ENCODE results near the gene ADPRHL1.
A peak's percentile ranks its signal among the peaks of the same experiment; 100 is the strongest.

Gene ADPRHL1

DNA sequence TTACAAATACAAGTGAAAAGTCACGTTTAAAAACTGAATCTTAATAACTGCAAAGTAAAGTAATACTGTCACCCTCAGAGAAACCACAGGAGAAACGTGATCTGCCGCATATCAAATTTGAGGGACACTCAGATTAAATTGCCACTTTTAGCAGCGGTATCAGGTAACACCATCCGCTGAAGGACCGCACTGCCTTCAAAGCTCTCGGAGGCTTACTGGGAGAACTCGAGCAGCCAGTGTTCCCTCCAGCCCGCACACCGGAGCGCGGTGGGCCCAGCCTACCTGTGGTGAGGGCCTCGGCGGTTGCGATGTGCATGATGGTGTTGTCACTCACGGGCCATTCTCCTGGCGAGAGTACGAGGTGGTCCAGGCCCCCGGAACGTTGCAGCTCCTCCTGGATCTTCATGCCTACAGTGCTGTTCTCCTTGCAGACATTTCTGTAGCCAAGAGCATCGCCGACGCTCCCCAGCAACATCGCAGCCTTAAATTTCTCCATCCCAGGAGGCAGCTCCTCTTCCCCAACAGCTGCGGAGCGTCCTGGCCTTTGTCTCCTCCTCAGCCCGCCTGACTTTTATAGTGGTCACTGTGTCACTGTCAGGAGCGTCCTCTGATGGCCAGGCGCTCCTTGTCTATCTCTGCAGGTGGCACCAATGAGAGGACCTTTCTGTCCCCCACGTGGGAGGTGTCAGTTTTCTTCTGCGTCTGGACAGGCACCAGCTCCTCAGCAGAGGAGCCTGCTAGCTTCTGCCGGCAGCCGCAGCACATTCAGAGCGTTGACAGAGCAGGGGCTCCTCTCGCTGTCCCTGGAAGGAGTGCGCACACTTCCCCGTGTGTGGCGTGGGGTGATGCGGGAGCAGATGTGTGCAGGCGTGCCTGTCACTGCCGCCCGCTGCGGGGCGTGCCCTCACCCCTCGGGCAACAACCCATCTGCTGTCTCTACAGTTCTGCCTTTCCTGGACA, at the start of gene ADPRHL1:
Gene ADPRHL1 (minus strand): TSS at position 547 of the 960 bp plus-strand sequence. CDS start 51 bp downstream, at position 496.
- no peak within 1 kb of the TSS for H3K4me3 ChIP-seq
- peak within 1 kb of the TSS in 1 of 21 experiments; percentile 38 for H3K27ac ChIP-seq

DNA sequence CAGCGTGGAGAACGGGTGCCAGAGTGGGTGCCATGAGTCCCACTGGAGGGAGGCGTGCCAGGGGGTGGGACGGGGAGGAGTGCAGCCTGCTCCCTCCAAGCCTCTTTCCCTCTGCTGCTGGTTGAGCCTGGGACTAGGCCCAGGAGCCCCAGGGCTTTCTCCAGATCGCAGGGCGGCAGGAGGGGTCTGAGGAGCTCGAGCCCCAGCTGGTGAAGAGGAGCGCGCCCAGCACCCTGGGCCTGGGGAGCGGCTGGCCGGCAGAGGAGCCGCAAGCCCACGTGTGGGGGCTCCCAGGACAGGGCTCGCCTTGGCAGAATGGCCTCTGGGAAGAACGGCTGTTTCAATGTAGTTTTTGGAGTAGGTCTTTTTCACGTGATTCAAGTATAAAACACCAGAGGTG, 49.4 kb upstream of the ADPRHL1 start:
- H3K27ac ChIP-seq = peak overlapping the region in 1 of 21 experiments; percentile 5
- no peak overlapping the region for H3K4me3 ChIP-seq

DNA sequence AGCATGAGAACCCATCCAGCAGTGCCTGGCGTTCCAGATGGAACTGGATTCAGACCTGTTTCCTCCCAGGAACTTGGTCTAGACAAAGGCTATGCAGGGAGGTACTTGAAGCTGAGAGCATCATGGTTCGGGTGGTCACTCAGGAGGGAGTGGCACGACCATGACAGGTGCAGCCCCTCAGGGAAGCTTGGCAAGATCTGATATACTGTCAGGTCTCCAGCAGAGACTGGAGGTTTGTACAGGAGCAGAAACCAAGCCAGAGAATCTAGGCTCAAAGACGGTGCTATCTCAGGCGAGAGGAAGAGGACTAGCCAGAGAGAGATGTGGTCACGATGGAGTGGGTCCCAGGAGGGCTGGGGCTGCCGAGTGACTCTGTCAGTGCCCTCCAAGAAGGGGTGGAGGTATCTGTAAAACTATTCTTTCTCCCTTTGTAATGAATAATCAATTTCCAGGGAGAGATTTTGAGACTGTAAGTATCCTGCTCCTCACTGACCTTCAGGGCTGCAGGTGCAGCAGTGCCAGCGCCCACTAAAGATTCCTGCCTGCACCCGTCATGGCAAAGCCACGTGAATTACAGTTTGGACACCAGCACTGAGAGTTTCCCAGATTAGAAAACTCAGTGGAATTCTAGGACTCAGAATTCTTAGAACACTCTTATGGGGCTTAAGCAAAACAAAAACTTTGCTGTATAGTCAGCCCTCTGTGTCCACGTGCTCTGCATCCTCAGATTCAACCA, 47.4 kb upstream of the ADPRHL1 start:
- H3K27ac ChIP-seq = no peak overlapping the region
- no peak overlapping the region for H3K4me3 ChIP-seq

DNA sequence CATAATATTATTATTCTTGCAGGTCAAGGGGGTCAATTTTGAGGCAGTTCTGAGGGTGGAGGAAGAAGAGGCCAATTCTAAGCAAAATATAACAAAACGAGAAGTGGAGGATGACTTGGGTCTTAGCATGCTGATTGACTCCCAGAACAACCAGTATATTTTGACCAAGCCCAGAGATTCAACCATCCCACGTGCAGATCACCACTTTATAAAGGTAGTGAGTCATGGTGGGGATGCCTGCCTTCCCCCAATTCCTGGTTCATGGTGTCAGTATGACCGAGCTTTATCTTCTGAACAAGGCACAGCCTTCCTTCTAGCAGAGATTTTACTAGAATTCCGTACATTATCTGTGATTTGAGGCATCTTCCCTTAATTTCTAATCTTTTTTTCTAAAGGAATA, 46.6 kb upstream of the ADPRHL1 start:
- no peak overlapping the region for H3K27ac ChIP-seq
- no peak overlapping the region for H3K4me3 ChIP-seq

DNA sequence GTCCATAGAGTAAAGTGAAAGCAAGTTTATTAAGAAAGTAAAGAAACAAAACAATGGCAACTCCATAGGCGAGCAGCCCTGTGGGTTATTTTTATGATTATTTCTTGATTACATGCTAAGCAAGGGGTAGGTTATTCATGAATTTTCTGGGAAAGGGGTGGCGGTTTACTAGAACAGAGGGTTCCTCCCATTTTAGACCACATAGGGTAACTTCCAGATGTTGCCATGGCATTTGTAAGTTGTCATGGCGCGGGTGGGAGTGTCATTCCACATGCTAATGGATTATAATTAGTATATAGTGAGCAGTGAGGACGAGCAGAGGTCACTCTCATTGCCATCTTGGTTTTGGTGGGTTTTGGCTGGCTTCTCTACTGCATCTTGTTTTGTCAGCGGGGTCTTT, 45.6 kb upstream of the ADPRHL1 start:
- no peak overlapping the region for H3K27ac ChIP-seq
- no peak overlapping the region for H3K4me3 ChIP-seq

DNA sequence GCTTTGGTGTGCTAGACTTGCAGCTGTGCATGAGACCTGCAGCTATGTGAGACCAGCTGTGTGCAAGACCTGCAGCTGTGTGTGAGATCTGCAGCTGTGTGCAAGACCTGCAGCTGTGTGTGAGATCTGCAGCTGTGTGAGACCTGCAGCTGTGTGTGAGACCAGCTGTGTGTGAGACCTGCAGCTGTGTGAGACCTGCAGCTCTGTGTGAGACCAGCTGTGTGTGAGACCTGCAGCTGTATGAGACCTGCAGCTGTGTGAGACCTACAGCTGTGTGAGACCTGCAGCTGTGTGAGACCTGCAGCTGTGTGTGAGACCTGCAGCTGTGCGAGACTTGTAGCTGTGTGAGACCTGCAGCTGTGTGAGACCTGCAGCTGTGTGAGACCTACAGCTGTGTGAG, 43.9 kb upstream of the ADPRHL1 start:
- Histone ChIP-seq H3K4me3 (no peak overlapping the region), H3K27ac (no peak overlapping the region)

DNA sequence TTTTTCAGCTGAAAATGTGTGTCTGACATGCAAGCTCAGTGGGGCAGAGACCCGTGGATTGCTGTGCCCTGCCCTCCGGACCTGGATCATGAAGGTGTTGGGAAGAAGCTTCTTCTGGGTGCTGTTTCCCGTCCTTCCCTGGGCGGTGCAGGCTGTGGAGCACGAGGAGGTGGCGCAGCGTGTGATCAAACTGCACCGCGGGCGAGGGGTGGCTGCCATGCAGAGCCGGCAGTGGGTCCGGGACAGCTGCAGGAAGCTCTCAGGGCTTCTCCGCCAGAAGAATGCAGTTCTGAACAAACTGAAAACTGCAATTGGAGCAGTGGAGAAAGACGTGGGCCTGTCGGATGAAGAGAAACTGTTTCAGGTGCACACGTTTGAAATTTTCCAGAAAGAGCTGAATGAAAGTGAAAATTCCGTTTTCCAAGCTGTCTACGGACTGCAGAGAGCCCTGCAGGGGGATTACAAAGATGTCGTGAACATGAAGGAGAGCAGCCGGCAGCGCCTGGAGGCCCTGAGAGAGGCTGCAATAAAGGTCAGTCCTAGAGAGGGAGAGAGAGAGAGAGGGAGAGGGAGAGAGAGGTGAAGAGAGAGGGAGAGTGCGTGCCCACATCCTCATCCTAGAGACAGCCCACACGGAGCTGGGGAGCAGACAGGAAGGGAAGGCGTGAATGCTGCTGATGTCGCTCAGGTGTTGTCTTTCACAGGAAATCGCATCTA, 42.4 kb upstream of the ADPRHL1 start:
- Histone ChIP-seq H3K4me3 (no peak overlapping the region), H3K27ac (no peak overlapping the region)

DNA sequence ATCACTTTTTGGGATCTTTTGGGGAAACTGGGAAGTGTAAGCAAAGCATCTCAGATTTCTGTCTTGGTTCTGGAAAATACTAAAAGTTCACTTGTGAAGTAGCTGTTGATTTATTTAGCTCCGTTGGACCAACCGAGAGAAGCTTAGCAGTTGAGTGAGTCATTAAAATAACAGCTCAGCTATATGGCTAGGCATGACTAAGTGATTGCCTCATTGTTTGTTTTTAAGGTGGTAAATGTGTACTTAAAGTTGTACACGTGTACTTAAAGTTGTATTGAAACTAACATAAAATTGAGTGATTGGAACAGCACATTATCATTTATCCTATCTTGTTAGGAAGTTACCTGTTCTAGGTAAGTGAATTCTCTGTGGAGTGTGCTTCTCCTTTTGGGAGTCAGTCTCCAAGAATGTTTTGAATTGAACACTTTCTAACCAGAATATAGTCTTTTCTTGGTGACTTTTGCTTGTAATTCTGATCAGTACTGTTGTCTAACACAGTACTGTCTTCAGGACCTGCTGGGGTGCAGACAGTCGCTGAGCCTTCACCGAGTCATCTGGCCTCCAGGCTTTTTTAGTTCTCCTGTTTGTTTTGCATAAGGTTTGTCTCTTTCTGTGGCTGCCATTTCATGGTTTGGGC, 40.1 kb upstream of the ADPRHL1 start:
- peak overlapping the region in 1 of 7 experiments; percentile 7 for H3K4me3 ChIP-seq
- H3K27ac ChIP-seq = peak overlapping the region in 13 of 21 experiments; percentile 1 to 69 (median 47)

DNA sequence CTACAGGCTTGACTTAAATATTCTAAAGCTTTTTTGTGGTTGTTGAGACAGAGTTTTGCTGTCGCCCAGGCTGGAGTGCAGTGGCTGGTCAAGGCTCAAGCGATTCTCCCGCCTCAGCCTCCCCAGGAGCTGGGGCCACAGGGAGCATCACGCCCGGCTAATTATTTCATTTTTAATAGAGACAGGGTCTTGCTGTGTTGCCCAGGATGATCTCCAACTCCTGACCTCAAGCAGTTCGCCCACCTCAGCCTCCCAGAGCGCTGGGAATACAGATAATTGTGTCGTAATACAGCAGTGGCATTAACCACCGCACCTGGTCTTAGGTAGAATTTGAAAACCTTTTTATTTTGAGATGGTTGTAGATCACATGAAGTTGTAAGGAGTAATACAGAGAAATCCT, 38.7 kb upstream of the ADPRHL1 start:
- Histone ChIP-seq H3K27ac (peak overlapping the region in 14 of 21 experiments; percentile 79 to 96 (median 89)), H3K4me3 (peak overlapping the region; percentile 81 to 96 (median 89))

DNA sequence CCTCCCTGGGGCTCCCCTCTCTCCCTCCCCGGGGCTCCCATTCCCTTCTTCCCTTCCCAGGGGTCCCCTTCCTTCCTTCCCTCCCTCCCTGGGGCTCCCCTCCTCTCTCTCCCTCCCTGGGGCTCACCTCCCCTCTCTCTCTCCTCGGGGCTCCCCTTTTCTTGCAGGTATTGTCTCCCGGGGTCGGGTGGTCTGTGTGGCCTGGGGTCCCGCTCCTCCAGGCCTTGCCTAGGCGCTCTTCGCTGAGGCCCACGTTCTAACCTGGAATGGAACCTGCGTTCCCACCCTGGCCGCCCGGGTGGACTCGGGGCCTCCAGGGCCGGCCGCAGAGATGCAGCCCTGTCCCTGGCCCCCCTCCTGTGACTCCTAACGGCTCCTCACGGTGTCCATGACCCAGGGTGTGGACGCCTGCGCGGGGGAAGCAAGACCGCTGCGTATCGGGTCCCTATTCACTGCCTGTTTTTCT, 38.2 kb upstream of the ADPRHL1 start:
- peak overlapping the region; percentile 81 to 96 (median 89) for H3K4me3 ChIP-seq
- peak overlapping the region in 20 of 21 experiments; percentile 79 to 96 (median 88) for H3K27ac ChIP-seq

DNA sequence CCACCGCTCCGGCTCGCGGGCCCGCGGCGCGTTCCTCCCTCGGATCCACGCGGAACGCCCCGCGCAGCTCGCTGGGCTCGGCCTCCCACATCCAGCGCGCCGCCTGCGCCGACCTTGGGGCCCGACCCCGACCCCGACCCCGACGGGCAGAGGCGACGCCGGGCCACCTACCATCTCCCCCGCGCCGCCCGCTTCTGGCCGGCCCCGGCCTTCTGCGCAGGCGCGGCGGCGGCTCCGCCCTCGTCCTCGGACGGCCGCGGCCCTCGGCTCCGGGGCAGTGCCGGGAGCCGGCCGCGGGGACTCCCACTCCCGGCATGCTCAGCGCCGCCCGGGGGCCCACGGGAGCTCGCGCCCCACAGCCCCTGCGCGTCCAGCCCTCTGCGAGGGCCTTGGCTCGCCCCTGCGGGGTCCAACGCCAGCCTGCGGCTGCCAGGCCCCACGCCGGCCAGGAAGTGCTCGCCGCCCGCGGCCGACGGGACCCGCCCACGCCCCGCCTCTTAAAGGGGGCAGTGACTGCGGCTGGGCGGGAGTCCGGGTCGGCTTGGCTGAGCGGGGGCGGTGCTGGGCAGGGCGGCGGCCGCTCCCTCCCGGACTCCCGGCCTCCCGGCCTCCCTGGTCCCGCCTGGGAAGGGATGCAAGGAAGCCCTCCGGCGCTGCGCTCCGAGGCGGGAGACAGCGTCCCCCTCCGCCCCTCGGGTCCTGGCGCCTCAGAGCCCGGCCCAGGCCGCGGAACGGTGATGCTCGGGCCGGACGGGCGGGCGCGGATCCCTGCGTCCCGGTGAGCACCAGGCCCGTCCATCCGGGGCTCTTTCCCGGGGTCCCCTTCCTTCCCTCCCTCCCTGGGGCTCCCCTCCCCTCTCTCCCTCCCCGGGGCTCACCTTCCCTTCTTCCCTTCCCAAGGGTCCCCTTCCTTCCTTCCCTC, 37.5 kb upstream of the ADPRHL1 start, which contains the start of gene DCUN1D2:
Gene DCUN1D2 (minus strand): TSS at position 216 of the 922 bp plus-strand sequence. CDS start 42 bp downstream, at position 174.
- H3K4me3 ChIP-seq = peak within 1 kb of the TSS; percentile 81 to 96 (median 89)
- H3K27ac ChIP-seq = peak within 1 kb of the TSS; percentile 43 to 96 (median 87)

DNA sequence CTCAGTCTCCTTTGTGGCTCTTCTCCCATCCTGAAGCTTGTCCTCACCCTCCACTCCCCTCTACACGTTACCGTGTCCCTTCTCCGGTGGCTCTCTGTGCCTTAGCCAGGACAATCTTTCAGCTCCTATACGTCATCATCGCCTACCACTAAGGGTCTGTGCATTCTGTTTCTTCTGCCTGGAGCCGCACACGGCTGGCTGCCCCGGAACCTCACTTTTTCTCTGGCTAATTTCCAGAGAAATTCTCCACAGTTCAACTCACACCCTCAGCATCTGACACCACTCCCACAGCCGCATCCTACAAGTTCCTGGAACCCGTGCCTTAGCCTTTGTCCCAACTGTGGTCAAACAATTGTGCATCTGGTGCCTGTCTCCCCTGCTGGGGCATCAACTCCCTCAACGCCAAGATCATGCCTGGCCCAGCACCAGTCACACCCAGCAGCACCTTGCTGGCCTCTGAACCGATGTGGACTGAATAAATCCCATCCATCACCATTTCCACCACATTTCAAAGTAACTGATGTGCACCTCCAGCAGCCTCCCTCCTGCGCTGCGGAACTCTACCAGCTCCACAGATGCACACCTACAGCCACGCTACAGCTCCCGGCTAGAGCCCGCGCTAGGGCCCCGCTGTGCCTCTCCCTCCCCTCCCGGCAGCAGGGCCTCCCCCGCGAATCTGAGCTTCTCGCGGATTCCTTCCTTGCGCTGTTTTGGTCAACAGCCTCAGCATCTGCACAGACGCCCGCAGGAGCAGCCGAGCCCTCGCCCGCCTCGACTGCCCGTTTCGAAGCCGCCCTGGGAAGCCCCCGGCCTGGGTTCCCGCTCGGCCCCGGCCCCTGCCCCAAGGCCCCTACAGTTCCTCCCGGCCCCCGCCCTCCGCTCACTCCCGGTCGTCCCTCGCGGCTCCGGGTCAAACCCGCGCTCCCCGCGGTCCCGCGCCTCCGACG, 36.5 kb upstream of the ADPRHL1 start:
- H3K4me3 ChIP-seq = peak overlapping the region; percentile 81 to 96 (median 89)
- H3K27ac ChIP-seq = peak overlapping the region; percentile 43 to 96 (median 87)

DNA sequence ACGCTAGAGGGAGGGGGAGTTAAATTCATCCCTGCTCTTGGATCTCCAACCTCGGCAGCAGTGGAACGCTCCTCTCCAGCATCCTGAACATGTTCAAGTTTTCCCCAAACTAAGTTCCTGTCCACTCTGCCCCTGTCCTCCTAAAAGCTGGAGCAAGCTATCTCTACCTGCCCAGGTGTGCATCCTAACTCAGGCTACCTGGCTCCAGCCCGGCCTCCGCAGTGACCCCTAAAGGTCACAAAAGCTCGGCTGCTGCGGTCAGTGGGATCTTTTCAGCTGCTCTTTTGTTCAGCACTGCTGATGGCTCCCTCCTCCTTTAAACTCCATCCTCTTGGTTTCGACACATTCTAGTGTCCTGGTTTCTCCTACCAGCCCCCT, 35.9 kb upstream of the ADPRHL1 start:
- peak overlapping the region in 6 of 7 experiments; percentile 81 to 96 (median 88) for H3K4me3 ChIP-seq
- peak overlapping the region in 4 of 21 experiments; percentile 5 to 96 (median 91) for H3K27ac ChIP-seq

DNA sequence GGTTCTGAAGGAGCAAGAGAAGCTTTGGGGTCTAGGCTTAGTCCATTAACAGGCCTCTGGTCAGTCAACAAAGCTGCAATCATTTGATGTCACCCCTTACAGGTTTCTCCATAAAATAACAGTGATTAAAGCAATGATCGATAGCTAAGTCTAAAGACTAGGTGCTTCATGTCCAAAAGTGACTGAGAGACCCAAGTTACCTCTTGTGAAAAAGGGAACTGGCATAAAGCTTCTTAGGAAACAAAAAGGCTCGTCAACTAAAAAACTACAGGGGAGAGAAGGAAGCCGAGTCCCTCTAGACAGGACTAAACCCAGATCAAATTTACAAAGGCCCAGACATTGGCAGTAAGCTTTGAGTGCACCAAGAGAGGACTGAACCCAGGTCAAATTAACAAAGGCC, 35.0 kb upstream of the ADPRHL1 start:
- Histone ChIP-seq H3K4me3 (peak overlapping the region in 1 of 7 experiments; percentile 87), H3K27ac (no peak overlapping the region)

DNA sequence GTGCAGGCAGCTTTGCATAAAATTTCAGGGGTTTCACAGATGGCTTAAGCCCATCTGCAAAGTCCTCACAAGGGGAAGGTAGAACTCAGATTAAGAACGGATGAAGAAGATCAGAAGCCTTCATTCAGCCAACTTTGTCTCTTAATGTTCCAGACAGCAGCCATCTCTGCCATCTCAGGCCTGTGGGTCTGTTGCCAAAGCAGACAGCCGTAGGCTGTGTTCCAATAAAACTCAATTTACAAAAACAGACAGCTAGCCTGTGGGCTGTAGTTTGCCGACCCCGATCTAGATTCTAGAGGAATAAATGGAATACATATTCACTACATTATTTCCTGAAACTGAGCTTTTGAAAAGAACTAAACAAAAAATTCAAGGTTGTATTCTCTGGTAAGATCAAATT, 33.4 kb upstream of the ADPRHL1 start:
- H3K4me3 ChIP-seq = no peak overlapping the region
- no peak overlapping the region for H3K27ac ChIP-seq

DNA sequence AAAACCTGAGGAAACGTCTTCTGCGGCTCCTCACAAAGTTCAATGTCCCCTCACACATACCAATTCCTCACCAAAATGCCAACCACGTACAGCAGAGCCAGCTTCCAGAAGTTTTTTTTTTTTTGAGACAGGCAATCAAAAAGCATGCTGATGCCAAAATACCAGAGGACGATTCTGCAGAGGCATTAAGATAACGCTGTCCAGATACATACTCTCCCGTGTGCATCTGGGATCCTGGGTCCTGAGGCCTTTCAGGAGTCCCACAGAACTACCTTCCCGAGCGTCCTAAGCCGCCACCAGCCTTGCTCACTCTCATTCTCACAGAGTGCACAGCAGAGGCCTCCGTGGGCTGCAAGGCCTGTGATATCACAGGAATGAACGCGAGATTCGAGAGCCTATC, 32.3 kb upstream of the ADPRHL1 start:
- Histone ChIP-seq H3K27ac (no peak overlapping the region), H3K4me3 (no peak overlapping the region)
